GM21390 (cell line): ENCODE results near the gene ADAP1.
A peak's percentile ranks its signal among the peaks of the same experiment; 100 is the strongest.
"Not testable (repeated sequence)": the region's sequence is repeated elsewhere in the genome, so short reads cannot be mapped to it uniquely, and the experiment has no call there.

Source experiments
- ATAC-seq: cut with Tn5 transposase; IDR thresholded peaks from one replicate; pipeline ENCODE4 v1.9.1; 2021; ENCODE audit not compliant: unreplicated experiment

ADAP1 gene

DNA sequence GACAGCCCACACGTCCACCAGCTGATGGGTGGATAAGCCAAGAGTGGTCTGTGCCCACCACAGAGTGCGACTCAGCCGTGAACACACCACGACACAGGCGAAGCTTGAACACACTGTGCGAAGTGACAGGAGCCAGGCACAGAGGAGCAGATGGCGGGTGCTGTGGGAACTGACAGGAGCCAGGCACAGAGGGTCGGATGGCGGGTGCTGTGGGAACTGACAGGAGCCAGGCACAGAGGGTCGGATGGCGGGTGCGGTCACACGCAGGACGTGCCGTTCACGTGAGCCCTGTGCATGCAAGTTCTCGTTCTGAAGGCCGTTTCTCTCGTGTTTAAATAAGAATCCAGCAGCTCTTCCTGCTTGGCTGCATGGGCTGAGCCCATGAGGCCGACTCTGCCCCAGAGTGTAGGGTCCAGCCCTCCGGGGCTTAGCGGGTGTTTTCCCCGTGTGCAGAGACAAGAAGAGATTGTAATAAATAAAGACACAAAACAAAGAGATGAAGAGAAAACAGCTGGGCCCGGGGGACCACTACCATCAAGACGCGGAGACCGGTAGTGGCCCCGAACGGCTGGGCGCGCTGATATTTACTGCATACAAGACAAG lies 5.9 kb upstream of the ADAP1 start:
- no peak for ATAC-seq

DNA sequence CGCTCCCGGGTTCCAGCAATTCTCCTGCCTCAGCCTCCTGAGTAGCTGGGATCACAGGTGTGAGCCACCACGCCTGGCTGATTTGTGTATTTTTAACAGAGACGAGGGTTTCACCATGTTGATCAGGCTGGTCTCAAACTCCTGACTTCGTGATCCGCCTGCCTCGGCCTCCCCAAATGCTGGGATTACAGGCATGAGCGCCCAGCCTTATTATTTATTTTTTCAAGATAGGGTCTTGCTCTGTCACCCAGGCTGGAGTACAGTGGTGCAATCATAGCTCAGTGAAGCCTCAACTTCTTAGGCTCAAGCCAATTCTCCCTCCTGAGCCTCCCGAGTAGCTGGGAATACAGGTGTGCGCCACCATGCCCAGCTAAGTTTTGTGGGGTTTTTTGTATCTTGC lies 5.3 kb upstream of the ADAP1 start:
- ATAC-seq: not testable (repeated sequence)

DNA sequence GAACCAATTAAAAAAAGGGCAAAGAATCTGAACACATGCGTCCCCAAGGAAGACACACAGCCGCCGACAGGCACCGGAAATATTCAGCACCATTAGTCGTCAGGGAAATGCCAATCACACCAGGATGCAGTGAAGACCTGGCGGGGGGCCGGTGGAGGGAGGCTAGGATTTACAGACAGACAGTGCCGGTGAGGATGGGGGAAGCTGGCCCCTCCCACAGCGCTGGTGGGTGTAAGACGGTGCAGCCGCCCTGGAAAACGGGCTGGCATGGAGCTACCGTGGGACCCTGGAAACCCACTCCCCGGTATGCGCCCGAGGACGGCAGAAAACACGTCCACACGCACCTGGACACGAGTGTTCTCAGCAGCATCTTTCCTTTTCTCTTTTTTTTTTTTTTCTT lies 4.8 kb upstream of the ADAP1 start:
- ATAC-seq: no peak

DNA sequence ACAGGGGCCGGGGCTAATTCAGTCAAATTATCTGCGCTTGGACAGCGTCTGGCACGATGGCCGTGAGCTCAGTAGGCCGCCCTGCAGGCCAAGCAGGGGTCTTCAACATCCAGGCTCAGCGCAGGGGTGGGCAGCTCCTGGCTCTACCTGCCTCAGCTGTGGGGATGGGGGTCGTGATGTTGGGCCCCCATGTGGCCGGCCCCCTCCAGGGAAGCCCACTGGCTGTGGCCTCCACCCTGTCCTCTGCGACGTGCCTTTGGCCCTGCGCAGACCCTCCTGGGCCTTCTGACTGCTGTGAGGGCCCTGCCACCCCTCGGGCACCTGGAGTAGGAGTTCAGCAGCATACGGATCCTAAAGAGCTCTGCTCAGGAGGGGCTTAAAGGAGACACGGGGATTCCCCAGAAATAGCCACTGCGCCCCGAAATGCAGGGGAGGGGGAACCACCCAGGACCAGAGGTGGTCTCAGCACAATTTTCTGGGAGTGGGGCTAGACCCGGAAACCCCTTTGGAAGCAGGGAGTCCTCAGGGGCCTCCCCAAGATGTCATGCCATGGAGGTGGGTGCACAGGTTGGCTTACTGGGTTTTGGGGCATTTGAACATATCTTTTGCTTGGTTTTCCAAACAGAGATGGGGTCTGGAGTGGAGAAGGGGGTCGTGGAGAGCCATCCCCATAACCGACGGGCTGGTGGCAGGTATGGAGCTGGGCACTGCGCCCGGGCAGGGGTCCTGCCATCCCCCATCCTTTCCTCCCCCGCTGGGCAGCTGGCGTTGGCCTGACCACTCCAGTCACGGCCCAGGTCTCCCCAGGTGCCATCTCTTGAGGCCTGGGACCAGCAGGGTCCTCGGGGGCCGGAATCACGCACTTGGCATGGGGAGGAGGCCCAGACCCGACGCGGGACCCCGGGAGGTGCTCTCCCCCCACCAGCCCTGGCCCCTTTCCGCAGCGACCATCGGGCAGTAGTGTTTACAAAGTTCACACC lies 4.0 kb upstream of the ADAP1 start:
- no peak for ATAC-seq

DNA sequence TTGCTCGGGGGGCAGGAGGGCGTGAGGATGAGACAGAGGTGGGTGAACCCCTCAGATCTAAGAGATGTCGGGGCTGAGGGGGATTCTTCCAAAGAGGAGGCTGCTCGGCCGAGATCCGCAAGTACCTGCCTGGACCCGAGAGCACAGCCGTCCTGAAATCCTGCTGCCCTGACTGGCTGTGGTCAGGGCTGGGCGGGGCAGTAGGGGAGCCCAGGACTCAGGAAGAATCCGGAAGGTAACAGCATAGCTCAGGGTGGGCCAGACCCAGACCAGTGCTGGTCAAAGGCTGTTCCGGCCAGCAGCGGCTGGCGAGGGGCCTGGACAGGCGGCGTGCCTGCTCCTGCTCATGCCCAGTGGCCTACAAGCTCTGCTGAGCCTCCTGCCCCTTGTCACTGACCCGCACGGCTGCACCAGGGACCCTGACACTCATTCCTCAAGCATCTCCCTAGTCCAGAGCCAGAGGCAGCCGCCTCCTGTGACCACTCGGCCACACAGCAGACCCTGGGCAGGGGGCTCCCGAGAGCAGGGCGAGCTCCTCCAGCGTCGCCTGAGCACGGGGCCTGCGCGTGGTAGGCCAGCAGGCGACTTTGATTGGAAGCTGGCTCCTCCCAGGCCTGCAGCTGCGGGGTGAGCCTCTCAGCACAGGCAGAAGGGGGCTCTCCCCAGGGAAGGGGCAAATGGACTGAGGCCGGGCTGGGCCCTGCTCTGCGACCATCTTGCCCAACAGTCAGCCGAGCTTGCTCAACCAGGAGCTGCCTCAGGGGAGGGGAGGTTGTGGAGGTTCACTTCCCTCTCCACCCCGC lies 3.1 kb upstream of the ADAP1 start:
- no peak for ATAC-seq

DNA sequence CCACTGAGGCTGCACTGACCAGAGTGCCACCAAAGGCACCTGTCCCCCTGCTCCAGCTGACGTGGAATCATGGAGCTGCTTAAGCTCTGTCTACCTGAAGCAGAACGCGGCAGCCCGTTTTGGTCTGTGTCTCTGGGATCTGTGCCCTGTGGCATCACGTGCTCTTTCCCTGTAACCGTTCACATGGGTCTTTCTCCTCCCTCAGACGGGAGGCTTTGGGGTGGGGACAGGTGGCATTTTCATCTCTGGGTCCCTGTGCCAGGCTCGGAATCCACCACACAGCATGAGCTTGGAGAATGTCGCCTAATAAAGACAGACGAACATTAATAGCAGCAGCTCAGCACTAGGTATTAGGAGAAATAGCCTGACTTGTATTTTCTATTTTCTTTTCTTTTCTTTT lies 1.6 kb upstream of the ADAP1 start:
- ATAC-seq: no peak

DNA sequence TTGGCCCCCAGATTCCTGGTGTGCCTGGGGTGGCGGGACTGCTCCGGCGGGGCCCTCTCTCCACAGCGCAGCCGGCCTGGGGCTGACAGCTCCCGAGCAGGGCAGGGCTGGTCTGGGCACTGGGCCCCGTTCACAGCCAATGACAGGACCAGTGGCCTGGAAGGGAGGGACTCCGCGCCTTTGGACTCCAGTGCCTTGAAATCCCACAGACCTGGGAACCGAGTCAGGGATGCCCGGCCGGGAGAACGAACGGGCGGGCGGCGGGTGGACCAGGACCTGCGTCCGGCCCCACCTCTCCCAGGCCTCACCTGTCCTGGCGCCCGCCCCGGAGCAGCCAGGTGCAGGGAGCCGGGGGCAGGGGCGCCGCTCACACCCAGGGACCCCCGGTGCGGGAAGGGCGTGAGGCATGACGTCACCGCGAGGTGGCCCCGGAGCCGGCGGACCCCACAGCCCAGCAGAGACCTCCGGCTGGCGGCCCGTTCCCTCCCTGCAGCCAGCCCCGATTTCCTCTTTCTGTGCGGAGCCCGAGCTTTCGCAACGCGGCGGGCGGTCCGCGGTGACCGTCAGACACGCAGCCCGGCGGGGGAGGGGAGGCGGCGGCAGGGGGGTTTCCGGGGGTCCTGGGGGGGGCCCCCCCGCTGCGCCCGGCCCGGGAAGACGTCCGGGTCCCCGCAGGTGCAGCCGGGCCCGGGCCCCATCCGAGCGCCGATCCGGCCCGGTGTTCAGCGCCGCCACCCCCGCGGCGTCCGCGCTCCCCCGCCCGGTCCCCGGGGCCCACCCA lies 743 bp downstream of the ADAP1 start:
- peak; percentile 18 for ATAC-seq

DNA sequence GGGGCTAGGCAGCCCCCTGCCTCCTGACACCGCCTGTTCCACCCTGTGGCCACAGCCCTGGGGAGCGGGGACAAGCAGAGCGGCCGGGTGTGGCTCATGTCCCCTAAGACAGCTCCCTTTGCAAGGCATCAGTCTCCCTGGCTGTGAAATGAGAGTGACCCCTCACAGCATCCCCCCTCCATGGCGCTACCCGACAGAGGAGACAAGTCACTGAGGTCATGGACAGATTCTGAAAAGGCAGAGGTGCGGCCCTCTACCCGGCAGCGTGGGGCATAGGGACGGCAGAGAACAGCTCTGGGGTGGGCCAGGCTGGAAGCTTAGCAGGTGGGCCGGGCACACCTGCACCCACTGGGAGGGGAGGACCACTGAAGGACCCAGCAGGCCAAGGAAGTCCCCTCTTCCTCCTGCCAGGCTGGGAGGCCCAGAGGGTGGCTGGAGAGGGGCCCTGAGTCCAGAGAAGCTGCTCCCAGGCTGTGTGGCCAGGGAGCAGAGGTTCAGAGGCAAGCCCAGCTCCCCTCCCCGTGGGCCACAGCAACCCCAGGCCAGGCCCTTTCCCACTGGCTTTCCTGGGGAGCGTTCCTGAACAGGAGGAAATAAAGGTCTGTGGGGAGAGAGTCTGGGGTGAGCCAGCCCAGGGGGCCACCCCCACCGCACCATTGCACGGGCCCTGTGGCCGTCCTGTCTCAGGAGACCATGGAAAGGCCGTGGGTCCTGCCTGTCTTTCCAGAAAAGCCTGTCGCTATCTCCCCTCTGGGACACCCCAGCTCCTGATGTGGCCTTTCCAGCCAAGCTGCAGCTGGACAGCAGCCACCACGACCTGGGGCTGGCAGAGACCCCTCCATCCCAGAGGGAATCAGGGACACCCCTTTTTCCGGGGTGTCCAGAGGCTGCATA lies 1.7 kb downstream of the ADAP1 start:
- ATAC-seq: no peak

DNA sequence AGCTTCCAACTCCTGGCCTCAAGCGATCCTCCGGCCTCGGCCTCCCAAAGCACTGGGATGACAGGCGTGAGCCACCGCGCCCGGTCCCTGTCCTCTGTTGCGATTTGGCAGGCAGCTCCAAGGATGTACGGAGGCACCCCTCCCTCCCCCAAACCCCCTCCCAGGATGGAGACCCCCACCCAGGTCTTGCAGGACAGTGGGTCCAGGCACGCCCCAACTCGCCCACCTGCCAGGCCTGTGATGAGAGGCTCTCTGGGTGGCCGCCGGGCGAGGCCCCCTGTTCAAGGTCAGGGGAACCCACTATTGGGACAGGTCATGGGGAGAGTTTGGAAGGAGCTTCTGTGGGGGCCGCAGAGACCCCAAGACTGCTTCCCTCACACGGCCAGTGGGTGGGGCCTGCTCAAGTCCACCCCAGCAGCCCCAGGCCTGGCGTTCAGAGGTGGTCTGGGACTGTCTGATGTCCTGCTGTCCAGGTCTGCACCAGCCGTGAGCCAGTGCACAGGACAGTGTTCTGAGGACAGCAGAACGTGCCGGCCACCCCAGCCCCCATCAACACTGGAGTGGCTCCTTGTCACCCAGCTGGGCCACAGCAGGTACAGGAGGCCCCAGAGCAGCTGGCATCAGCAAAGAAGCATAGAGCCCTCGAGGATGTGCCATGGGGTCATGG lies 2.5 kb downstream of the ADAP1 start:
- no peak for ATAC-seq

DNA sequence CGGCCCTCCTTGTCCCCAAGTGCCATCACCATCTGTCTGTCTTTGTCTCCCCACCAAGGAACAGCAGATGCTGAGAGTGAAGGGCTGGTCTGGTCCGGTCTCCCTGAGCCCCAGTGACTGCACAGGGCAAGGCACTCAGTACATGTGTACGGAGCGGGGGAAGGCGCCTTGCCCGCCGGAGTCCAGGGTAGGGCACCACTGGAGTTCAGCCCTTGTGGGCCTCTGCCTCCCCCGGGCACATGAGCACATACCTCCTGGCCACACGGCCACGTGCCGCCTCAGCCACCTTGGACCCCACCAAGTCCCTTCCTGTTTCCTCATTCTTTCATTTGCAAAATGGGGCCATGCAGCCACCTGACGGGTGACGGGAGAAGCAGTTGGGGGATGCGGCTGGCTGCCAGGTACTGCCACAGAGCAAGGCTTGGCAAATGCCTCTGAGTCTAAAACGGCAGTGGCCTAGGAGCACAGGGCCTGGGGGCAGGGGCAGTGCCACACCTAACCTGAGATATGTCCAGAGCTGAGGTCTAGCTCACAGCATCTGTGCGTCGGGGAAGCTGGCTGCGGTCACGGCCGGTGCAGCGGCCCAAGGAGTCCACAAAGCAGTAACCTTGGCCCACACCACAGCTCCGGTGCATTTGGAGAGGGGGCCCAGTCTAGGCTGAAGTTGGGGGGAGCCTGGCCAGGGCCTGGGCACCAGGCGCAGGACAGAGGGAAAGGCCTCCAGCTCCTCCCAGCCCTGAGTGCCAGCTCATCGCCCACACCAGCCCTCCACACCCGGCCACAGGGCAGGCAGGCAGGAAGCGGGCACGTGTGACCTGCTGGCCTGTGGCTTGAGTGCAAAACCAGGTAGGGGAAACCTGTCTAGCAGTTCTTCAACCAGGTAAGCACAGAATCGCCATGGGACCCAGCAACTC lies 5.2 kb downstream of the ADAP1 start:
- no peak for ATAC-seq

DNA sequence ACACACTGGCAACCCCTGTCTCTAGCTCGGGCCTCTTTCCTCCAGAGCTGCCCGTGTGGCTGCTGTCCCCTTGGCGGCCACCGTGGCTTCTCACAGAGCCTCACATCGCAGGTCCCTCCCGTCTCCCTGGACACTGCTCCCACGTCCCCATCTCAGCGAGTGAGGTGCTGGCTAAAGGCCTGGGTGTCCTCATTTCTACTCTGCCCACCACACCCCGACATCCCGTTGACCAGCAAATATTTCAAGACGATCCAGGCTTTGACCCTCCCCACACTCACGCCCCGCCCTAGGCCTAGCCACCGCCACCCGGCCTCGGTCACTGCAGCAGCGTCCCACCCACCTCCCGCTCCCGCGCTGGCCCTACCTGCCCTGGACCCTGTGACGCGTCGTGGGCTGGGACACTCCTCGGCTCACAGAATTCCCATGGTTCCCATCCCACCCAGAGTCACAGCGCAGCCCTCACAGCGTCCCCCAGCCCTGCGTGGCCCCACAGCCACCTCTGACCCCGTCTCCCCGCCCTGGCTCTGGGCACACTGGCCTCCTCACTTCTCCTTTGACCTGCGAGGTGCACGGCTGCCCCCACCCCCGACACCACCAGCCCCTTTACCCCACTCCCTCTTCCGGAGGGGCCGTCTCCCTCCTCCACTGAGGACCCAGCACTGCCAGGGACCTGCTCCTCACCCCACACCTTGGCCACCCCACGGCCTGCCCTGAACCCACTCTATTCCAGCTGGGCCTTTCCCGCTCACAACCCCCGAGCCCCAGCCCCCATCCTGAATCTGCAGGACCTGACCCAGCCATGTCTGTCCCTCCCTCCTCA lies 6.9 kb downstream of the ADAP1 start:
- no peak for ATAC-seq

DNA sequence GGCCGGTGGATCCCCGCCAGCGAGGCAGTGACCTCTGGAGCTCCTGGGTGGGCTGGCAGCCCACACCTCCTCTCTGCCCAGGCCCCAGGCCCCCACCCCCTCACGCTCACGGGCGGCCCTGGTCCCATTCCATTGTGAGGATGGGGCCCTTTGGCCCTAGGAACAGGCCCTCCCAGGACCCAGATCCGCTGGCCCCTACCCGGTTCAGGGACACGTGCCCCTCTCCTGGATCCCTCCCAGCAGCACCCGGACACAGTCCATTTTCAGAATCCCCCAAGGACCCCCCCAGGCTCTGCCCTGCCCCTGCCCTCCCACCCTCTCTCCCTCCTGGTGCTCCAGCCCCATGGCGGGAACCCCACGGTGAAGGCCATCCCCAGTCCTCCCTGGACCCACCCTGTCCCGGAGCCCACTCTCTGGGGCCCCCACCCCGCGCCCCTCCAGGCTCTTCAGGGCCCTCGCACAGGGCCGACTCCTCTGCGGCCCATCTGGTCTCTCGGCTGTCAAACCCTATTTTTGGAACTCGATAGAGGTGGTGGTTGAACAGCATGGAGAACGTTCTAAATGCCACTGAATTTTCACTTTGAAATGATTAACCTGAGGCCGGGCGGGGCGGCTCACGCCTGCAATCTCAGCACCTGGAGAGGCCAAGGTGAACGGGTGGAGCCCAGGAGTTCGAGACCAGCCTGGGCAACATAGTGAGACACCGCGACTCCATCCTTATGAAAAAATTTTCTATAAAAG lies 8.1 kb downstream of the ADAP1 start:
- ATAC-seq: no peak

DNA sequence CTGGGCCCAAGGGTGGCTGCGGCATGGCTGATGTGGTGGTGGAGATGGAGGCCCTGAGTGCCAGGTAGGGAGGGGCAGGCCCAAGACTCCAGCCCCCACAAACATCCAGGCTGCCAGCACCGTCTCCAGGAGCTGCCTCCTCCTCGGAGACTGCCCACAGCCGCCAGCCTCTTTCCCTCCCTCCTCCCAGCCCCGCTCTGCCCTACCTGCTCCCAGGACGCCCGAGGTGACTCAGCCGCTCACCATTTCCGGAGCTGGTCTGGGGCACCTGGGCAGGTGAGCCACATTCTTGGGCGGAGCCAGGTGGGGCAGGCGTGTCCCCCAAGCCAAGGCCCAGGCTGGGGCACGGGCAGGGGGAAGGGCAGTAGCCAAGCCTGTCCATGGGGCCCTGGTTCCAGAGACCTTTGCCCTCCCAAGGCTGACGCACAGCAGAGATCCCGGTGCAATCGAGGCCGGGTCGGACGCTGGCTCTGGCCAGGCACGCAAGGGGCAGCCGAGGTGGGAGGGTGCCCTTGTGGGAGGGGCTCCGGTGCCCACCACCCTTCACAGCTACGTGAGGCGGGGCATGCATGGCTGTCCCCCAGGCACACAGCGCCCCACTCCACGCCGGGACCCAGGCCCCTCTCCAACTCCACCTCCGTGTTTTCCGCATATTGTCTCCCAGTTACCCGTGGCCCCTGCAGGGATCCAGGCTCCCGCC lies 8.8 kb downstream of the ADAP1 start:
- ATAC-seq: no peak

DNA sequence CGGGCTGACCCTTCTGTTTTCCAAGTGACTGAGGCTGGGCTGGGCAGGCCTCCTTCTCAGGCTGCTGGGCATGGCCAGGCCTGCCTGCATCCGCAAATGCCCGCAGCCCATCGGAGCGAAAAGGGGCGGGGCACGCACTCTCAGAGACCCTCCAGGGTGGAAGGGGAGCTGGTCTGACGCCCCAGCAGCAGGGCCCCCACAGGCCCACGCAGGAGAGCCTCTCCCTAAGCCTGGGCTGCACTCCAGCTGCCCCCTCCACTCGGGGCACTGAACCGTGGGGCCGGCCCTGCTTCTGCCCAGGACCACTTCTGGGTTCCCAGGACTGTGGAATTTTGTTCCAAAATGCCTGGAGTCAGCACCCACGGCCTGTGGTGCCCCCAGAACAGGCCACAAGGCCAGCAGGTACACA lies 9.3 kb downstream of the ADAP1 start:
- no peak for ATAC-seq

DNA sequence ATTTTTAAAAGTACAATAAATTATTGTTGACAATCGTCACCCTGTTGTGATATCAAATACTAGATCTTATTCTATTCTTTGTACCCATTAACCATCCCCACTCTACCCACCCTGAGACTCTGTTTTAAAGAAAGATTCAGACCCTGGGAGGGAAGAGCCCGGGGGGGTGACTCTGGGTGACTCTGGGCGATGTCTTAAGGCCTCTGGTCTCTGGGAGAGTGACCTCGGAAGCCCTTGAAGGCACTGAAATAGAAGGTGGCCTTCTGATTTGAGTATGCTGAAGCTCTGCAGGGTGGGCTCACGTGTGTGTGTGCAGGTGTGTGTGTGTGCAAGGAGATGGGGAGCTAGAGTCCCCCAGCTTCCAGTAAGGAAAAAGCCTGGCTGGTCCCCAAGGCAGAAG lies 9.7 kb downstream of the ADAP1 start:
- ATAC-seq: no peak

DNA sequence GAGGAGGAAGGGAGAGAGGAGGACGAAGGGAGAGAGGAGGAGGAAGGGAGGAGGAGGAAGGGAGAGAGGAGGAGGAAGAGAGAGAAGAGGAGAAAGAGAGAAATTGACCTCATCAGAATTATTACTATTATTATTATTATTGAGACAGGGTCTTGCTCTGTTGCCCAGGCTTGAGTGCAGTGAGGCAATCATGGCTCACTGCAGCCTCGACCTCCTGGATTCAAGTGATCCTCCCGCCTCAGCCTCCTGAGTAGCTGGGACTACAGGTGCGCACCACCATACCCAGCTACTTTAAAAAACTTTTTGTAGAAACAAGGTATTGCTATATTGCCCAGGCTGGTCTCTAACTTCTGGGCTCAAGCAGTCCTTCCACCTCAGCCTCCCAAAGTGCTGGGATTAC lies 10.7 kb downstream of the ADAP1 start:
- ATAC-seq: not testable (repeated sequence)
